ENCODE data around the gene LYPD6.

Gene LYPD6

GRCh38 chr2:149410701-149411484 lies 80.5 kb downstream of the LYPD6 start:
- no peak for TF ChIP-seq GATA3 (IDR thresholded peaks at IDR 0.05; ENCODE audit: low read depth, low read length)
- TF ChIP-seq GATA2 (IDR thresholded peaks at IDR 0.05; ENCODE audit: low read depth, low read length): no peak

GRCh38 chr2:149413487-149413886 lies 83.1 kb downstream of the LYPD6 start:
- TF ChIP-seq GATA3 (IDR thresholded peaks at IDR 0.05; ENCODE audit: low read depth, low read length): no peak
- TF ChIP-seq GATA2 (IDR thresholded peaks at IDR 0.05; ENCODE audit: low read depth, low read length): no peak

GRCh38 chr2:149415086-149415485 lies 84.7 kb downstream of the LYPD6 start:
- no peak for TF ChIP-seq GATA3 (IDR thresholded peaks at IDR 0.05; ENCODE audit: low read depth, low read length)
- no peak for TF ChIP-seq GATA2 (IDR thresholded peaks at IDR 0.05; ENCODE audit: low read depth, low read length)

GRCh38 chr2:149418065-149418464 lies 87.7 kb downstream of the LYPD6 start:
- TF ChIP-seq GATA3 (IDR thresholded peaks at IDR 0.05; ENCODE audit: low read depth, low read length) (no peak), GATA2 (IDR thresholded peaks at IDR 0.05; ENCODE audit: low read depth, low read length) (no peak)

- no peak for TF ChIP-seq GATA2 (IDR thresholded peaks at IDR 0.05; ENCODE audit: low read depth, low read length)
- no peak for TF ChIP-seq GATA3 (IDR thresholded peaks at IDR 0.05; ENCODE audit: low read depth, low read length)
Measured at GRCh38 chr2:149420053-149420963, 89.9 kb downstream of the LYPD6 start.

GRCh38 chr2:149421791-149422190 lies 91.4 kb downstream of the LYPD6 start:
- TF ChIP-seq GATA3 (IDR thresholded peaks at IDR 0.05; ENCODE audit: low read depth, low read length) (no peak), GATA2 (IDR thresholded peaks at IDR 0.05; ENCODE audit: low read depth, low read length) (no peak)

- TF ChIP-seq GATA2 (IDR thresholded peaks at IDR 0.05; ENCODE audit: low read depth, low read length): no peak
- TF ChIP-seq GATA3 (IDR thresholded peaks at IDR 0.05; ENCODE audit: low read depth, low read length): no peak
Measured at GRCh38 chr2:149422337-149422990, 92.1 kb downstream of the LYPD6 start.

- 0 out of 2 replicates have a peak, but pooled peaks have one; percentile 31 for TF ChIP-seq GATA2 (IDR thresholded peaks at IDR 0.05; ENCODE audit: low read depth, low read length)
- TF ChIP-seq GATA3 (IDR thresholded peaks at IDR 0.05; ENCODE audit: low read depth, low read length): no peak
Measured at GRCh38 chr2:149422991-149423338, 92.6 kb downstream of the LYPD6 start.

GRCh38 chr2:149423630-149424029 lies 93.2 kb downstream of the LYPD6 start:
- TF ChIP-seq GATA3 (IDR thresholded peaks at IDR 0.05; ENCODE audit: low read depth, low read length): no peak
- TF ChIP-seq GATA2 (IDR thresholded peaks at IDR 0.05; ENCODE audit: low read depth, low read length): no peak

GRCh38 chr2:149427387-149427786 lies 97.0 kb downstream of the LYPD6 start:
- TF ChIP-seq GATA3 (IDR thresholded peaks at IDR 0.05; ENCODE audit: low read depth, low read length): no peak
- TF ChIP-seq GATA2 (IDR thresholded peaks at IDR 0.05; ENCODE audit: low read depth, low read length): no peak

- no peak for TF ChIP-seq GATA2 (IDR thresholded peaks at IDR 0.05; ENCODE audit: low read depth, low read length)
- no peak for TF ChIP-seq GATA3 (IDR thresholded peaks at IDR 0.05; ENCODE audit: low read depth, low read length)
Measured at GRCh38 chr2:149428783-149429182, 98.4 kb downstream of the LYPD6 start.

GRCh38 chr2:149430743-149431736 lies 100.7 kb downstream of the LYPD6 start:
- TF ChIP-seq GATA2 (IDR thresholded peaks at IDR 0.05; ENCODE audit: low read depth, low read length): no peak
- no peak for TF ChIP-seq GATA3 (IDR thresholded peaks at IDR 0.05; ENCODE audit: low read depth, low read length)

- no peak for TF ChIP-seq GATA3 (IDR thresholded peaks at IDR 0.05; ENCODE audit: low read depth, low read length)
- no peak for TF ChIP-seq GATA2 (IDR thresholded peaks at IDR 0.05; ENCODE audit: low read depth, low read length)
Measured at GRCh38 chr2:149438330-149438960, 108.1 kb downstream of the LYPD6 start.
